Effector CD4-positive, alpha-beta T cell (primary cell): ENCODE data around the gene PRRG2.
"Not testable (repeated sequence)": the region's sequence is repeated elsewhere in the genome, so short reads cannot be mapped to it uniquely, and the experiment has no call there.

ENCODE experiments used
- DNase-seq: peaks from one replicate; pipeline ENCODE4 v3.0.0-alpha.2; 2020

PRRG2 gene

GRCh38 chr19:49613374-49613773 lies 32.3 kb downstream of the PRRG2 start:
- DNase-seq: no peak

- no peak for DNase-seq
These were observed 33.1 kb downstream of the PRRG2 start for GRCh38 chr19:49614096-49614833.

GRCh38 chr19:49615861-49616260 lies 34.7 kb downstream of the PRRG2 start:
- no peak for DNase-seq

GRCh38 chr19:49616532-49616931 lies 35.4 kb downstream of the PRRG2 start:
- no peak for DNase-seq

- no peak for DNase-seq
These were observed 35.8 kb downstream of the PRRG2 start for GRCh38 chr19:49616945-49617344.

GRCh38 chr19:49617860-49618259 lies 36.7 kb downstream of the PRRG2 start:
- DNase-seq: not testable (repeated sequence)

GRCh38 chr19:49624967-49625910 lies 44.1 kb downstream of the PRRG2 start:
- no peak for DNase-seq

GRCh38 chr19:49626226-49626625 lies 45.1 kb downstream of the PRRG2 start:
- no peak for DNase-seq

- no peak for DNase-seq
These were observed 48.5 kb downstream of the PRRG2 start for GRCh38 chr19:49629659-49630058.

GRCh38 chr19:49631014-49631588 lies 50.0 kb downstream of the PRRG2 start:
- DNase-seq: no peak

- DNase-seq: no peak
These were observed 50.6 kb downstream of the PRRG2 start for GRCh38 chr19:49631610-49632192.

- no peak for DNase-seq
These were observed 51.5 kb downstream of the PRRG2 start for GRCh38 chr19:49632576-49632975.

- not testable (repeated sequence) for DNase-seq
These were observed 52.2 kb downstream of the PRRG2 start for GRCh38 chr19:49633273-49633672.

GRCh38 chr19:49635530-49636232 lies 54.6 kb downstream of the PRRG2 start:
- no peak for DNase-seq

GRCh38 chr19:49636233-49636932 lies 55.3 kb downstream of the PRRG2 start:
- DNase-seq: no peak

- DNase-seq: no peak
These were observed 57.0 kb downstream of the PRRG2 start for GRCh38 chr19:49637821-49638738.

- no peak for DNase-seq
These were observed 58.4 kb downstream of the PRRG2 start for GRCh38 chr19:49639401-49640112.

- DNase-seq: peak; percentile 100
These were observed 59.2 kb downstream of the PRRG2 start, which contains the start of gene RRAS for GRCh38 chr19:49640113-49640898. RRAS (minus strand) TSS chr19:49640143; CDS start chr19:49640098, 45 bp downstream.
